ENCODE results near the gene ZBTB7C. TPM values are rescaled to one million over a fixed set of nuclear protein-coding genes. Genes with fewer than 3 reads are reported as not detected.

Gene ZBTB7C
- total and polyA plus RNA-seq, 10 of the 15 experiments (the other 5 are each of a cell fraction or from before 2014, with no cell fraction given): under 0.01 to 0.08 (median 0.01) TPM; not detected in 7

- no peak overlapping the region for H3K4me3 ChIP-seq
- no peaks in the 10 kb centered on the region for H3K4me1 ChIP-seq (ENCODE audit: control insufficient read depth, insufficient read depth, low read length)
- no peaks in the 10 kb centered on the region for H4K20me1 ChIP-seq (ENCODE audit: control insufficient read depth, insufficient read depth)
- no peak overlapping the region for H2AFZ ChIP-seq (ENCODE audit: control insufficient read depth, low read depth, low read length)
- WGBS (ENCODE audit: insufficient coverage, insufficient replicate concordance, low lambda C conversion rate, missing lambda C conversion rate): 20% methylated on average over 7 of the region's 7 CpGs
- ChIA-PET POLR2A (no interaction called here), CTCF (interaction anchor here (1.5 kb wide), 1 partner anchor 255 kb away, joined by 4 read pairs; no protein-coding TSS in a partner anchor), SMC1A (ENCODE audit: uncharacterized antibody, unreplicated experiment) (interaction anchor here (0.6 kb wide), 1 partner anchor 16 kb away, joined by 3 read pairs; no protein-coding TSS in a partner anchor), RAD21 (ENCODE audit: unreplicated experiment) (interaction anchor here (1.8 kb wide), 1 partner anchor 255 kb away, joined by 5 read pairs; no protein-coding TSS in a partner anchor)
- FAIRE-seq: no peak
- no peak for TF ChIP-seq CREB1 (IDR thresholded peaks at IDR 0.05; ENCODE audit: low read depth)
- TF ChIP-seq ETV6 (conservative IDR thresholded peaks at IDR 0.05 in 1 of 2, IDR thresholded peaks at IDR 0.05 in 1 of 2; ENCODE audit: borderline replicate concordance in 1 of 2, low read depth in 1 of 2): no peak
- no peak for TF ChIP-seq IKZF2 (IDR thresholded peaks at IDR 0.05)
- no peak for TF ChIP-seq CBX5 (IDR thresholded peaks at IDR 0.05; ENCODE audit: low read depth)
- TF ChIP-seq SUZ12 (IDR thresholded peaks at IDR 0.05; ENCODE audit: unreplicated experiment): no peak
- TF ChIP-seq EED (IDR thresholded peaks at IDR 0.05; ENCODE audit: low read depth): no peak
- TF ChIP-seq SMC3 (IDR thresholded peaks at IDR 0.05; ENCODE audit: borderline replicate concordance, low read length): no peak
- no peak for TF ChIP-seq SMAD1 (IDR thresholded peaks at IDR 0.05; ENCODE audit: low read depth, partially characterized antibody)
- TF ChIP-seq, protein P1, sequence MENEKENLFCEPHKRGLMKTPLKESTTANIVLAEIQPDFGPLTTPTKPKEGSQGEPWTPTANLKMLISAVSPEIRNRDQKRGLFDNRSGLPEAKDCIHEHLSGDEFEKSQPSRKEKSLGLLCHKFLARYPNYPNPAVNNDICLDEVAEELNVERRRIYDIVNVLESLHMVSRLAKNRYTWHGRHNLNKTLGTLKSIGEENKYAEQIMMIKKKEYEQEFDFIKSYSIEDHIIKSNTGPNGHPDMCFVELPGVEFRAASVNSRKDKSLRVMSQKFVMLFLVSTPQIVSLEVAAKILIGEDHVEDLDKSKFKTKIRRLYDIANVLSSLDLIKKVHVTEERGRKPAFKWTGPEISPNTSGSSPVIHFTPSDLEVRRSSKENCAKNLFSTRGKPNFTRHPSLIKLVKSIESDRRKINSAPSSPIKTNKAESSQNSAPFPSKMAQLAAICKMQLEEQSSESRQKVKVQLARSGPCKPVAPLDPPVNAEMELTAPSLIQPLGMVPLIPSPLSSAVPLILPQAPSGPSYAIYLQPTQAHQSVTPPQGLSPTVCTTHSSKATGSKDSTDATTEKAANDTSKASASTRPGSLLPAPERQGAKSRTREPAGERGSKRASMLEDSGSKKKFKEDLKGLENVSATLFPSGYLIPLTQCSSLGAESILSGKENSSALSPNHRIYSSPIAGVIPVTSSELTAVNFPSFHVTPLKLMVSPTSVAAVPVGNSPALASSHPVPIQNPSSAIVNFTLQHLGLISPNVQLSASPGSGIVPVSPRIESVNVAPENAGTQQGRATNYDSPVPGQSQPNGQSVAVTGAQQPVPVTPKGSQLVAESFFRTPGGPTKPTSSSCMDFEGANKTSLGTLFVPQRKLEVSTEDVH (IDR thresholded peaks at IDR 0.05; ENCODE audit: low read depth, partially characterized antibody): no peak
- TF ChIP-seq MXI1 (IDR thresholded peaks at IDR 0.05; ENCODE audit: low read depth, low read length): no peak
- no peak for TF ChIP-seq CBX3 (IDR thresholded peaks at IDR 0.05; ENCODE audit: borderline replicate concordance, low read depth)
- TF ChIP-seq ZBED1 (IDR thresholded peaks at IDR 0.05; ENCODE audit: borderline replicate concordance): no peak
- TF ChIP-seq, protein P2, sequence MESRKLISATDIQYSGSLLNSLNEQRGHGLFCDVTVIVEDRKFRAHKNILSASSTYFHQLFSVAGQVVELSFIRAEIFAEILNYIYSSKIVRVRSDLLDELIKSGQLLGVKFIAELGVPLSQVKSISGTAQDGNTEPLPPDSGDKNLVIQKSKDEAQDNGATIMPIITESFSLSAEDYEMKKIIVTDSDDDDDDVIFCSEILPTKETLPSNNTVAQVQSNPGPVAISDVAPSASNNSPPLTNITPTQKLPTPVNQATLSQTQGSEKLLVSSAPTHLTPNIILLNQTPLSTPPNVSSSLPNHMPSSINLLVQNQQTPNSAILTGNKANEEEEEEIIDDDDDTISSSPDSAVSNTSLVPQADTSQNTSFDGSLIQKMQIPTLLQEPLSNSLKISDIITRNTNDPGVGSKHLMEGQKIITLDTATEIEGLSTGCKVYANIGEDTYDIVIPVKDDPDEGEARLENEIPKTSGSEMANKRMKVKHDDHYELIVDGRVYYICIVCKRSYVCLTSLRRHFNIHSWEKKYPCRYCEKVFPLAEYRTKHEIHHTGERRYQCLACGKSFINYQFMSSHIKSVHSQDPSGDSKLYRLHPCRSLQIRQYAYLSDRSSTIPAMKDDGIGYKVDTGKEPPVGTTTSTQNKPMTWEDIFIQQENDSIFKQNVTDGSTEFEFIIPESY (IDR thresholded peaks at IDR 0.05): no peak
- no peaks in the 10 kb centered on the region for H3K79me2 ChIP-seq (ENCODE audit: control insufficient read depth, insufficient read depth, low read length)
- no peak overlapping the region for H3K27ac ChIP-seq (ENCODE audit: control insufficient read depth, insufficient read depth)
- H3K36me3 ChIP-seq (ENCODE audit: control insufficient read depth in 2 of 2, insufficient read depth in 2 of 2, low read length in 1 of 2): no peaks in the 10 kb centered on the region
- no peak for DNase-seq (ENCODE audit: low read depth, low spot score)
- 0 out of 4 replicates have a peak, but pooled peaks cover 0 to 1% of the 10 kb centered on the region in 2 experiments for H3K27me3 ChIP-seq (replicated peaks in 1 of 2; ENCODE audit: control insufficient read depth in 2 of 2, insufficient read depth in 2 of 2, low read length in 1 of 2)
- H3K9me3 ChIP-seq (replicated peaks; ENCODE audit: control insufficient read depth, insufficient read depth, low read length): no peaks in the 10 kb centered on the region
- no peak overlapping the region for H3K9ac ChIP-seq (ENCODE audit: control insufficient read depth, insufficient read depth, low read length)
- no peak for ATAC-seq
- BruUV-seq (replicated peaks): no TSS peak
- intact Hi-C loops (cut with micrococcal nuclease; ENCODE audit: unreplicated experiment): no loop called here
- H3K4me2 ChIP-seq (ENCODE audit: control insufficient read depth, insufficient read depth): no peak overlapping the region
- in situ Hi-C loops (cut with MboI): loop anchor here (5.0 kb wide), 1 partner anchor 420 kb away; no protein-coding TSS in a partner anchor
Measured at GRCh38 chr18:48027401-48027963, 381.7 kb downstream of the ZBTB7C start.

All from GM12878 (cell line).